Measurements from ENCODE around the gene CYB561D2.

DNA sequence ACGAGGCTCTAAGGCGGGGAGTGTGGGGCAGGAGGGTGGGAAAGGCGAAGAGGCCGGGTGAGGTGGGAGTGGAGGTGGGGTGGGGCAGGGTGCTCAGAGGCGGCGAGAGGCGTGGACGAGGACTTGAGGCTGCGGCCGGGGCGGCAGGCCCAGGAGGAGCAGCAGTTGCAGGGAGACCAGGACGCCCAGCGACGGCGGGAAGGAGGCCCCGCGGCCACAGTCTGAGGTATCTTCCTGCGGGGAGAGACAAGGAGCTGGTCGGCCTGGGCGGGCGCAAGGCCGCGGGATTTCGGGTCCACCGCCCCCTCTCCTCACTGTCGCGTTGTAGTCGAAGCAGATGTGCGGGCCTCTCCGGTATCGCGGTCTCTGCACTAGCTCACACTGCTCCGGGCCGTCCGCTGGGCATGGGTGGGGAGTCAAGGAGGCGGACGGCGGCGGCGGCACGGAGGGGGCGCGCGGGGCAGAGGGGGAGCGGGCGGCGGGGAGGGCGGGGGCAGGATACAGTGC, 14.0 kb downstream of the CYB561D2 start:
- TF ChIP-seq CTCF (IDR thresholded peaks at IDR 0.05), result no peak
- TF ChIP-seq EZH2 (IDR thresholded peaks at IDR 0.05), result no peak
- TF ChIP-seq EZH2phosphoT487 (IDR thresholded peaks at IDR 0.05), result no peak
